Esophagus muscularis mucosa (tissue), 4 donors: ENCODE data around the gene SLCO3A1. TPM values are rescaled to one million over a fixed set of nuclear protein-coding genes. Genes with fewer than 3 reads are reported as not detected.

Experiments used
- DNase-seq: peaks from one replicate; pipeline ENCODE4 v3.0.0-alpha.2; 2017; ENCODE audit errors: extremely low spot score
- H3K27ac ChIP-seq, 4 donors: fragments of 200-600 bp; sonication (generic); replicated peaks in 1 of 4; 1 replicate in 3 of 4; 2 replicates in 1 of 4; pipeline ENCODE4 v1.5.1; 2016 to 2019; ENCODE audit warnings: mild to moderate bottlenecking in 1 of 4
- H3K27me3 ChIP-seq, 4 donors: fragments of 200-600 bp; sonication (generic); one replicate each; pipeline versions ENCODE4 v1.5.1 to v1.6.0; 2016 to 2019
- H3K36me3 ChIP-seq, 4 donors: fragments of 200-600 bp; sonication (generic); one replicate each; pipeline ENCODE4 v1.5.1; 2016 to 2019
- H3K4me1 ChIP-seq, 4 donors: fragments of 200-600 bp; sonication (generic); one replicate each; pipeline ENCODE4 v1.5.1; 2016 to 2019
- H3K4me3 ChIP-seq, 4 donors: fragments of 200-600 bp; sonication (generic); 1 replicate in 2 of 4; 2 replicates in 2 of 4; pipeline ENCODE4 v1.5.1; 2016 to 2019; ENCODE audit warnings: mild to moderate bottlenecking in 4 of 4, moderate library complexity in 1 of 4
- H3K9me3 ChIP-seq, 4 donors: fragments of 200-600 bp; sonication (generic); 1 replicate in 3 of 4; 2 replicates in 1 of 4; pipeline ENCODE4 v1.5.1; 2016 to 2019
- EP300 ChIP-seq: sonication (generic); formaldehyde crosslinking; IDR thresholded peaks from one replicate; pipeline ENCODE4 v1.6.1; 2017; ENCODE audit warnings: antibody characterized with exemption
- POLR2A ChIP-seq: fragments of 450-650 bp; IDR thresholded peaks from one replicate; pipeline ENCODE4 v1.6.1; 2017; ENCODE audit warnings: antibody characterized with exemption, moderate library complexity, mild to moderate bottlenecking, low read depth
- POLR2AphosphoS5 ChIP-seq, 2 donors: sonication (generic); formaldehyde crosslinking; IDR thresholded peaks; one replicate each; pipeline ENCODE4 v1.6.1; 2017; ENCODE audit warnings: antibody characterized with exemption in 2 of 2
- WGBS: methylation state at CpG from one replicate; pipeline ENCODE4 v1.1.5; 2018; 5-methylcytosine and 5-hydroxymethylcytosine counted together
- intact Hi-C: fragments of 100-400 bp; cut with DNase I; formaldehyde crosslinking; loops from one replicate; pipeline ENCODE4 v1.15.1; 2023
- total RNA-seq, 4 donors: library from RNA; depleted of rRNA; stranded (reverse); fragments of >200 nt; gene quantifications; one replicate each; pipeline versions ENCODE4 v1.1.0 to v1.2.1, GENCODE V29; 2016
- TF ChIP-seq, protein P1 (sequence below), 3 experiments: fragments of 200-600 bp in 2 of 3; fragments of 450-650 bp in 1 of 3; sonication (generic) in 2 of 3; IDR thresholded peaks; one replicate each; pipeline ENCODE4 v1.5.1; 2017 to 2019; ENCODE audit warnings: antibody characterized with exemption in 3 of 3, mild to moderate bottlenecking in 2 of 3, moderate library complexity in 1 of 3

SLCO3A1 gene
- total RNA-seq, 4 donors from 2014 or later = 5.6 to 17.5 (median 12.3) TPM

DNA sequence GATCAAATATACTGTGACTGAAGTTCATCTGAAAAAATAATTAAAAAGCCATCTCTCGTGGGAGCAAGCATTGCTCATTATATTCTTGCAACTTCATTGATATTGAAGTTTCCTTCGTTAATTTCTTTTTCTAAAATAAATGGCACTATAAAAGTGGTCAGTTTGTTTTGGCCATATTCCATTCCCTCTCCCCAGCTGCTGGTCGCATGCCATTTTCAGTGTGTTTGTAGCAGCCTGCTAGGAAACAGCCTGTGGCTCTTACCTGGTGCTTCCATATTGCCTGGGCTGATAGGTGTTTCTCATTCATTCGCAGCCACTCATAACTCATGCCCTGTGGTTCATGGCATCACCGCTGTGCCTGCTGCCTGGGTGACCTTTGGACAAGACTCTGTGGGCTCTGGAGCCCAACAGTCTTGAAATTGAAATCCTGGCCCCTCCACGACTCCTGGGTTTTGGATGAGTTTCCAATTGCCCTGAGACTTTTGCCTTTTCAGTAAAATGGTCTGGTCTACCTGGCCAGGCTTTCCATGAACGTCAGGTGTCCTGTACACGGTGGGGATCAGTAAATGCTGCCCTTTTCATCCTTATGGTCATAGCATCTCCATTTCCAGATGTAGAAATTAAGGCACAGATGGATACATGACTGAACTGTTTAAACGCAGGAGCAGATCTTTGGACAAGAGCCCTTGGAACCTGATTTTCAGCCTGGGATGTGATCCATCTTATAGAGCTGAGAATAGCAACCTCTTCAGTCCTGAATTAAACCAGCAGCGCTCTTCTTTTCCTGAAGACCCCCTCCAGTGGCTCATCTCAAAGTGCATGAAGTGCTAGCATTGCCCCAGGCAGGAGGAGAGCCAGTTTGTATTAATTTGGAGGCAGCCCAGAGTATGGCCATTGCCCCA, 69.4 kb downstream of the SLCO3A1 start:
- TF ChIP-seq POLR2A = no peak
- TF ChIP-seq, protein P1, sequence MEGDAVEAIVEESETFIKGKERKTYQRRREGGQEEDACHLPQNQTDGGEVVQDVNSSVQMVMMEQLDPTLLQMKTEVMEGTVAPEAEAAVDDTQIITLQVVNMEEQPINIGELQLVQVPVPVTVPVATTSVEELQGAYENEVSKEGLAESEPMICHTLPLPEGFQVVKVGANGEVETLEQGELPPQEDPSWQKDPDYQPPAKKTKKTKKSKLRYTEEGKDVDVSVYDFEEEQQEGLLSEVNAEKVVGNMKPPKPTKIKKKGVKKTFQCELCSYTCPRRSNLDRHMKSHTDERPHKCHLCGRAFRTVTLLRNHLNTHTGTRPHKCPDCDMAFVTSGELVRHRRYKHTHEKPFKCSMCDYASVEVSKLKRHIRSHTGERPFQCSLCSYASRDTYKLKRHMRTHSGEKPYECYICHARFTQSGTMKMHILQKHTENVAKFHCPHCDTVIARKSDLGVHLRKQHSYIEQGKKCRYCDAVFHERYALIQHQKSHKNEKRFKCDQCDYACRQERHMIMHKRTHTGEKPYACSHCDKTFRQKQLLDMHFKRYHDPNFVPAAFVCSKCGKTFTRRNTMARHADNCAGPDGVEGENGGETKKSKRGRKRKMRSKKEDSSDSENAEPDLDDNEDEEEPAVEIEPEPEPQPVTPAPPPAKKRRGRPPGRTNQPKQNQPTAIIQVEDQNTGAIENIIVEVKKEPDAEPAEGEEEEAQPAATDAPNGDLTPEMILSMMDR (IDR thresholded peaks at IDR 0.05) = no peak
- TF ChIP-seq EP300 = no peak
- TF ChIP-seq POLR2AphosphoS5 (IDR thresholded peaks at IDR 0.05) = no peak
- H3K9me3 ChIP-seq = no peaks in the 10 kb centered on the region
- DNase-seq = no peak
- intact Hi-C loops = no loop called here
- WGBS = 71% methylated on average over 10 of the region's 10 CpGs
- peaks cover 50 to 82% (median 57%) of the 10 kb centered on the region in 4 donors for H3K4me1 ChIP-seq
- H3K27ac ChIP-seq = peak overlapping the region in 2 of 4 donors; percentile 36 to 49
- no peaks in the 10 kb centered on the region for H3K27me3 ChIP-seq
- no peaks in the 10 kb centered on the region for H3K36me3 ChIP-seq
- no peak overlapping the region for H3K4me3 ChIP-seq

DNA sequence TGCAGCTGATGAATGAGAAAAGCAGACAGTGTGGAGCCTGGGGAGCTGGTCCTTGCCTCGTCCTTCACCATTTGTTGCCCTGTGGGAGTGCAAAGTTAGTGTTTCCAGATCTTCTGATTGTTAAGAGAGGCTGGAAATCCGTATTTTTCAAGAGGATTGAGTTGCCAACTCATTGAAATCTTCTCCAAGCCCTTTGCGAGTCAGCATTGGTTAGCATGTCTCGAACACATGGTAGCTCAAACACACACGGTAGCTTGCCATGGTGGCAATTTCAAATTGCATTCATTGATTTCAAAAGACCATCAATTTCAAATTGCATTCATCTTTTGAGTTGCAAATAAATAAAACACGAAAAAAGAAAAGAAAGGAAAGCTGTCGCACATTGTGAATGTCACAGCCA, 70.7 kb downstream of the SLCO3A1 start:
- no peak overlapping the region for H3K27ac ChIP-seq
- DNase-seq = no peak
- no peak for TF ChIP-seq POLR2AphosphoS5 (IDR thresholded peaks at IDR 0.05)
- no peak for TF ChIP-seq POLR2A
- TF ChIP-seq EP300 = no peak
- TF ChIP-seq, protein P1 (IDR thresholded peaks at IDR 0.05) = no peak
- intact Hi-C loops = no loop called here
- no peaks in the 10 kb centered on the region for H3K36me3 ChIP-seq
- H3K4me3 ChIP-seq = no peak overlapping the region
- no peaks in the 10 kb centered on the region for H3K27me3 ChIP-seq
- peaks cover 50 to 84% (median 55%) of the 10 kb centered on the region in 4 donors for H3K4me1 ChIP-seq
- H3K9me3 ChIP-seq = no peaks in the 10 kb centered on the region
- WGBS = 90% methylated on average over 7 of the region's 7 CpGs

DNA sequence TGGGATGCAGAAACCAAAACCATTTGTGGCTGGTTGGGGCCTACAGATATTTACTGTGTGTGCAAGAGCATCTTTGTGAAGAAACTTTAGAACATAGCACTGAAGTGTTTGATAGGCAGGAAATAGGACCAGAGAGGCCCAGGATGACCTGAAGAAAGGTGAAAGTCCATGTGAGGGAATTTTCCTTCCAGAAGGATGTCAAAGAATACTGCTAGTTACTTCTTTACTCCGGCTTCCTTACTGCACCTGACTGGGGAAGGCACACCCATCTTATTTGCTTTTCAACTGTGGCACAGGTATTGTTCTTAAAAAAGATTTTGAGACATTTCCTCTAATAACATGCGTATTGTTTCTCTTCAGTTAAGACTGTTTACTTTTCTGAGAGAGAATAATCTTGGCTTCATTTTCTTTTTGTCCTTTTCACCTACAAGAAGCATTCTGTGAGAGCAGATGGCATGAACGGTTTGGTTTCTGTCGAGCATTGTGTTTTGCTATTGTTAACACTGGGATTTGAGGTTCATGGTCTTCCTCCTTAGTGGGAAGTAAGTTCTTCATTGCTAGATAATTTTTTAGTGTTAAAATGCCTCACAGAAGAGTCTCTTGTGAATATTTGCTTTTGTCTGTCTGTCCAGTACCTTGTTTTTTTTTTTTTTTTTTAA, 71.5 kb downstream of the SLCO3A1 start:
- H3K27ac ChIP-seq = peak overlapping the region in 1 of 4 donors; percentile 16
- no peaks in the 10 kb centered on the region for H3K27me3 ChIP-seq
- intact Hi-C loops = loop anchor here (5.0 kb wide), 1 partner anchor 73 kb away; the partner anchor contains the start of gene SLCO3A1
- TF ChIP-seq POLR2A = no peak
- TF ChIP-seq POLR2AphosphoS5 (IDR thresholded peaks at IDR 0.05) = no peak
- no peak for TF ChIP-seq EP300
- TF ChIP-seq, protein P1 (IDR thresholded peaks at IDR 0.05) = no peak
- no peak overlapping the region for H3K4me3 ChIP-seq
- H3K9me3 ChIP-seq = no peaks in the 10 kb centered on the region
- WGBS = 83% methylated on average over 4 of the region's 4 CpGs
- peaks cover 50 to 86% (median 54%) of the 10 kb centered on the region in 4 donors for H3K4me1 ChIP-seq
- DNase-seq = no peak
- H3K36me3 ChIP-seq = no peaks in the 10 kb centered on the region

DNA sequence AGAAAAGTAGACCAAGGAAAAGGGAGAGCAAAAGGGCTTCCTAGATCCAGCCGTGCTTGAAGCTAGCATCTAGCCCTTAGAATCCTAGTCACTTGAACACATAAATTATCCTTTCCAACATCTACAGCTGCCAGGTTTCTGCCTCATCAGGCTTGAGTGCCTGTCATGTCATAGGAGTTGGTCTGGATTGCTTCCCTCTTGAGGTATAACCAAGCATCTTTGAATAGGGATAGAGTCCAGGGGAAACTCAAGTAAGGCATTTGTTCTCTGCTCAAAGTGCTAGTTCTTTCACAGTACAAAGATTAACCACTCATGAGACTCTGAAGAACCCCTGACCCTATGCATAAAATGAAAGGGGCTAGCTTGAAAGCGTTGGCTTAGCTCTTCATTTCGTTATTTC, 72.3 kb downstream of the SLCO3A1 start:
- H3K4me1 ChIP-seq = peaks cover 50 to 82% (median 54%) of the 10 kb centered on the region in 4 donors
- no peaks in the 10 kb centered on the region for H3K36me3 ChIP-seq
- H3K4me3 ChIP-seq = no peak overlapping the region
- TF ChIP-seq, protein P1 (IDR thresholded peaks at IDR 0.05) = no peak
- no peak for TF ChIP-seq POLR2AphosphoS5 (IDR thresholded peaks at IDR 0.05)
- no peak for TF ChIP-seq POLR2A
- TF ChIP-seq EP300 = no peak
- 44% methylated on average over 3 of the region's 3 CpGs for WGBS
- H3K9me3 ChIP-seq = no peaks in the 10 kb centered on the region
- H3K27me3 ChIP-seq = no peaks in the 10 kb centered on the region
- peak overlapping the region in 3 of 4 donors; percentile 16 to 31 (median 18) for H3K27ac ChIP-seq
- DNase-seq = no peak
- intact Hi-C loops = loop anchor here (5.0 kb wide), 1 partner anchor 73 kb away; the partner anchor contains the start of gene SLCO3A1
